ENCODE results near the gene MCRIP2. TPM values are rescaled to one million over a fixed set of nuclear protein-coding genes. Genes with fewer than 3 reads are reported as not detected.

MCRIP2 gene
- total RNA-seq, 1 experiment from 2014 or later, result 3.0 TPM

- H3K27me3 ChIP-seq (replicated peaks), result no peaks in the 10 kb centered on the region
- DNase-seq (ENCODE audit: low read depth in 1 of 2, low spot score in 2 of 2), result no peak
- no peak overlapping the region for H3K4me3 ChIP-seq
- no peak overlapping the region for H3K27ac ChIP-seq
- H3K9me3 ChIP-seq (replicated peaks), result no peaks in the 10 kb centered on the region
- H3K36me3 ChIP-seq, result peaks cover 14% of the 10 kb centered on the region
- peaks cover 28% of the 10 kb centered on the region for H3K4me1 ChIP-seq (replicated peaks)
Measured at GRCh38 chr16:632486-633335, 8.9 kb upstream of the MCRIP2 start.

GRCh38 chr16:633336-634050, 8.1 kb upstream of the MCRIP2 start:
- Histone ChIP-seq H3K4me3 (no peak overlapping the region), H3K27me3 (replicated peaks) (no peaks in the 10 kb centered on the region), H3K4me1 (replicated peaks) (peaks cover 26% of the 10 kb centered on the region), H3K27ac (no peak overlapping the region), H3K9me3 (replicated peaks) (no peaks in the 10 kb centered on the region), H3K36me3 (peaks cover 13% of the 10 kb centered on the region)
- DNase-seq (ENCODE audit: low read depth in 1 of 2, low spot score in 2 of 2), result no peak

GRCh38 chr16:634051-634670, 7.5 kb upstream of the MCRIP2 start:
- peaks cover 13% of the 10 kb centered on the region for H3K36me3 ChIP-seq
- H3K9me3 ChIP-seq (replicated peaks), result no peaks in the 10 kb centered on the region
- H3K4me3 ChIP-seq, result no peak overlapping the region
- H3K4me1 ChIP-seq (replicated peaks), result peaks cover 26% of the 10 kb centered on the region
- H3K27ac ChIP-seq, result no peak overlapping the region
- no peak for DNase-seq (ENCODE audit: low read depth in 1 of 2, low spot score in 2 of 2)
- H3K27me3 ChIP-seq (replicated peaks), result no peaks in the 10 kb centered on the region

GRCh38 chr16:634996-635395, 6.6 kb upstream of the MCRIP2 start:
- no peaks in the 10 kb centered on the region for H3K27me3 ChIP-seq (replicated peaks)
- peaks cover 26% of the 10 kb centered on the region for H3K4me1 ChIP-seq (replicated peaks)
- H3K27ac ChIP-seq, result no peak overlapping the region
- no peak for DNase-seq (ENCODE audit: low read depth in 1 of 2, low spot score in 2 of 2)
- H3K4me3 ChIP-seq, result peak overlapping the region; percentile 65; the same call in 1 of the 2 replicates
- no peaks in the 10 kb centered on the region for H3K9me3 ChIP-seq (replicated peaks)
- peaks cover 13% of the 10 kb centered on the region for H3K36me3 ChIP-seq

GRCh38 chr16:635573-636205, 5.9 kb upstream of the MCRIP2 start:
- Histone ChIP-seq H3K36me3 (peaks cover 13% of the 10 kb centered on the region), H3K4me3 (peak overlapping the region; percentile 65), H3K9me3 (replicated peaks) (no peaks in the 10 kb centered on the region), H3K27me3 (replicated peaks) (no peaks in the 10 kb centered on the region), H3K4me1 (replicated peaks) (peaks cover 26% of the 10 kb centered on the region), H3K27ac (no peak overlapping the region)
- DNase-seq (ENCODE audit: low read depth in 1 of 2, low spot score in 2 of 2), result no peak

- peak; percentile 96 to 97 for DNase-seq (ENCODE audit: low read depth in 1 of 2, low spot score in 2 of 2)
- H3K27ac ChIP-seq, result peak within 1 kb of the TSS; percentile 81
- H3K4me1 ChIP-seq (replicated peaks), result peaks cover 23% of the 10 kb centered on the region
Measured at GRCh38 chr16:636206-637080, 5.2 kb upstream of the MCRIP2 start, which contains the start of gene METTL26. Gene METTL26, minus strand, starts transcription at chr16:636305. Its CDS starts 15 bp downstream, at chr16:636290.

GRCh38 chr16:637081-638018, 4.3 kb upstream of the MCRIP2 start:
- Histone ChIP-seq H3K27me3 (replicated peaks) (peaks cover 8% of the 10 kb centered on the region), H3K9me3 (replicated peaks) (peaks cover 4% of the 10 kb centered on the region), H3K36me3 (peaks cover 13% of the 10 kb centered on the region), H3K27ac (peak overlapping the region; percentile 81), H3K4me1 (replicated peaks) (peaks cover 32% of the 10 kb centered on the region), H3K4me3 (peak overlapping the region; percentile 65)
- peak in 1 of 2 experiments; percentile 92 for DNase-seq (ENCODE audit: low read depth in 1 of 2, low spot score in 2 of 2)

More at GRCh38 chr16:636206-637080, 5.2 kb upstream of the MCRIP2 start, which contains the start of gene METTL26:
- H3K27me3 ChIP-seq (replicated peaks), result no peaks in the 10 kb centered on the region
- peaks cover under 1% of the 10 kb centered on the region; the same call in 1 of the 2 replicates for H3K9me3 ChIP-seq (replicated peaks)
- H3K4me3 ChIP-seq, result peak within 1 kb of the TSS; percentile 65
- peaks cover 13% of the 10 kb centered on the region for H3K36me3 ChIP-seq

GRCh38 chr16:638034-638543, 3.5 kb upstream of the MCRIP2 start:
- H3K4me3 ChIP-seq, result no peak overlapping the region

GRCh38 chr16:638836-639235, 2.8 kb upstream of the MCRIP2 start:
- Histone ChIP-seq H3K36me3 (peaks cover 7% of the 10 kb centered on the region), H3K9me3 (replicated peaks) (peaks cover 4% of the 10 kb centered on the region), H3K27ac (no peak overlapping the region), H3K4me3 (no peak overlapping the region), H3K4me1 (replicated peaks) (peaks cover 34% of the 10 kb centered on the region), H3K27me3 (replicated peaks) (peaks cover 11% of the 10 kb centered on the region)
- DNase-seq (ENCODE audit: low read depth in 1 of 2, low spot score in 2 of 2), result no peak

More at GRCh38 chr16:638034-638543, 3.5 kb upstream of the MCRIP2 start:
- H3K36me3 ChIP-seq, result peaks cover 12% of the 10 kb centered on the region
- H3K4me1 ChIP-seq (replicated peaks), result peaks cover 34% of the 10 kb centered on the region
- H3K27ac ChIP-seq, result no peak overlapping the region
- peaks cover 4% of the 10 kb centered on the region for H3K9me3 ChIP-seq (replicated peaks)
- no peak for DNase-seq (ENCODE audit: low read depth in 1 of 2, low spot score in 2 of 2)
- H3K27me3 ChIP-seq (replicated peaks), result peaks cover 11% of the 10 kb centered on the region

GRCh38 chr16:640614-641013, 1.0 kb upstream of the MCRIP2 start:
- no peak overlapping the region for H3K4me3 ChIP-seq
- H3K27ac ChIP-seq, result no peak overlapping the region

GRCh38 chr16:642189-643049, 791 bp downstream of the MCRIP2 start:
- H3K4me1 ChIP-seq (replicated peaks), result peaks cover 15% of the 10 kb centered on the region
- no peaks in the 10 kb centered on the region; the same call in 1 of the 2 replicates for H3K36me3 ChIP-seq
- no peak for DNase-seq (ENCODE audit: low read depth in 1 of 2, low spot score in 2 of 2)
- no peak overlapping the region for H3K27ac ChIP-seq
- peaks cover 4% of the 10 kb centered on the region for H3K9me3 ChIP-seq (replicated peaks)
- peaks cover 15% of the 10 kb centered on the region for H3K27me3 ChIP-seq (replicated peaks)
- peak overlapping the region; percentile 56 for H3K4me3 ChIP-seq

More at GRCh38 chr16:640614-641013, 1.0 kb upstream of the MCRIP2 start:
- DNase-seq (ENCODE audit: low read depth in 1 of 2, low spot score in 2 of 2), result no peak
- Histone ChIP-seq H3K9me3 (replicated peaks) (peaks cover 4% of the 10 kb centered on the region), H3K27me3 (replicated peaks) (peaks cover 11% of the 10 kb centered on the region), H3K4me1 (replicated peaks) (peaks cover 26% of the 10 kb centered on the region), H3K36me3 (no peaks in the 10 kb centered on the region; the same call in none of the 2 replicates)
